CD4-positive, alpha-beta T cell treated with Interleukin-15 for 1 hour (primary cell): ENCODE measurements around the gene MAP1LC3B.

Experiments
- DNase-seq: peaks from one replicate; pipeline ENCODE4 v3.0.0-alpha.2; 2020

Gene MAP1LC3B

GRCh38 chr16:87411375-87412271 is 19.5 kb downstream of the MAP1LC3B start:
- DNase-seq, result no peak

GRCh38 chr16:87412371-87412995 is 20.3 kb downstream of the MAP1LC3B start:
- DNase-seq, result no peak

GRCh38 chr16:87412996-87413421 is 20.9 kb downstream of the MAP1LC3B start:
- no peak for DNase-seq

- DNase-seq, result no peak
Measured at GRCh38 chr16:87414251-87414680, 22.1 kb downstream of the MAP1LC3B start.

GRCh38 chr16:87415441-87415840 is 23.3 kb downstream of the MAP1LC3B start:
- DNase-seq, result no peak

GRCh38 chr16:87416826-87417527 is 24.8 kb downstream of the MAP1LC3B start:
- DNase-seq, result no peak

- DNase-seq, result no peak
Measured at GRCh38 chr16:87417528-87417910, 25.4 kb downstream of the MAP1LC3B start.

GRCh38 chr16:87418216-87418615 is 26.1 kb downstream of the MAP1LC3B start:
- DNase-seq, result no peak

- DNase-seq, result no peak
Measured at GRCh38 chr16:87418644-87419043, 26.5 kb downstream of the MAP1LC3B start.

GRCh38 chr16:87420026-87421002 is 28.2 kb downstream of the MAP1LC3B start:
- DNase-seq, result no peak

- DNase-seq, result no peak
Measured at GRCh38 chr16:87421003-87421912, 29.1 kb downstream of the MAP1LC3B start.

- no peak for DNase-seq
Measured at GRCh38 chr16:87422106-87422505, 30.0 kb downstream of the MAP1LC3B start.

- no peak for DNase-seq
Measured at GRCh38 chr16:87423429-87423828, 31.3 kb downstream of the MAP1LC3B start.

GRCh38 chr16:87424266-87424665 is 32.1 kb downstream of the MAP1LC3B start:
- DNase-seq, result no peak

- DNase-seq, result no peak
Measured at GRCh38 chr16:87425941-87426340, 33.8 kb downstream of the MAP1LC3B start.

- no peak for DNase-seq
Measured at GRCh38 chr16:87426423-87427215, 34.5 kb downstream of the MAP1LC3B start.

GRCh38 chr16:87431926-87432325 is 39.8 kb downstream of the MAP1LC3B start:
- no peak for DNase-seq

- DNase-seq, result no peak
Measured at GRCh38 chr16:87432330-87432915, 40.3 kb downstream of the MAP1LC3B start.

GRCh38 chr16:87434146-87434667 is 42.1 kb downstream of the MAP1LC3B start:
- no peak for DNase-seq
